GM12878 (cell line): ENCODE measurements around the gene NUCB1. TPM values are rescaled to one million over a fixed set of nuclear protein-coding genes. Genes with fewer than 3 reads are reported as not detected.

Experiments
- ATF3 ChIP-seq: IDR thresholded peaks from 2 replicates; pipeline ENCODE4 v1.6.1; 2011; ENCODE audit warnings: low read depth, mild to moderate bottlenecking, low read length, moderate library complexity, borderline replicate concordance; ENCODE audit errors: extremely low read depth
- BACH1 ChIP-seq: fragments of 450-650 bp; IDR thresholded peaks from 2 replicates; pipeline ENCODE4 v1.6.1; 2017; ENCODE audit warnings: mild to moderate bottlenecking, borderline replicate concordance
- BCL3 ChIP-seq: IDR thresholded peaks from 2 replicates; pipeline ENCODE4 v1.6.1; 2011; ENCODE audit warnings: borderline replicate concordance, low read depth, mild to moderate bottlenecking, moderate library complexity, low read length; ENCODE audit not compliant: insufficient read depth, poor library complexity, severe bottlenecking
- CBX5 ChIP-seq: sonication (generic); IDR thresholded peaks from 2 replicates; pipeline ENCODE4 v1.6.1; 2016; ENCODE audit warnings: low read depth, moderate library complexity, mild to moderate bottlenecking, inconsistent platforms
- ELK1 ChIP-seq: IDR thresholded peaks from 2 replicates; pipeline ENCODE4 v1.6.1; 2012; ENCODE audit warnings: low read depth, low read length, improper control_type of control experiment
- FOXK2 ChIP-seq: fragments of 450-650 bp; IDR thresholded peaks from 2 replicates; pipeline ENCODE4 v1.6.1; 2017; ENCODE audit warnings: mild to moderate bottlenecking, moderate library complexity
- HCFC1 ChIP-seq: fragments of 150-350 bp; IDR thresholded peaks from 2 replicates; pipeline ENCODE4 v1.6.1; 2014; ENCODE audit warnings: low read length
- HDAC2 ChIP-seq: fragments of 200-600 bp; sonication (generic); IDR thresholded peaks from 2 replicates; pipeline ENCODE4 v1.6.1; 2017
- IRF3 ChIP-seq: fragments of 450-650 bp; IDR thresholded peaks from 2 replicates; pipeline ENCODE4 v1.6.1; 2014; ENCODE audit warnings: mild to moderate bottlenecking
- NR2F1 ChIP-seq: fragments of 450-650 bp; conservative IDR thresholded peaks from 2 replicates; pipeline ENCODE4 v1.6.1; 2017; ENCODE audit warnings: mild to moderate bottlenecking
- PBX3 ChIP-seq: IDR thresholded peaks from 2 replicates; pipeline ENCODE4 v1.6.1; 2011; ENCODE audit warnings: mild to moderate bottlenecking, low read depth, low read length, moderate library complexity; ENCODE audit not compliant: insufficient replicate concordance
- RAD21 ChIP-seq: IDR thresholded peaks from 2 replicates; pipeline ENCODE4 v1.6.1; 2011; ENCODE audit warnings: mild to moderate bottlenecking, low read depth, low read length, moderate library complexity; ENCODE audit not compliant: insufficient read depth
- RFX5 ChIP-seq: IDR thresholded peaks from 2 replicates; pipeline ENCODE4 v1.6.1; 2011; ENCODE audit warnings: low read depth, low read length, improper control_type of control experiment
- SMARCA5 ChIP-seq: fragments of 450-650 bp; IDR thresholded peaks from 2 replicates; pipeline ENCODE4 v1.6.1; 2017; ENCODE audit warnings: mild to moderate bottlenecking
- SREBF1 ChIP-seq: IDR thresholded peaks from 2 replicates; pipeline ENCODE4 v1.6.1; 2012; ENCODE audit warnings: mild to moderate bottlenecking, low read length
- TARDBP ChIP-seq: IDR thresholded peaks from 2 replicates; pipeline ENCODE4 v1.6.1; 2016; ENCODE audit warnings: borderline replicate concordance
- TCF12 ChIP-seq: IDR thresholded peaks from 2 replicates; pipeline ENCODE4 v1.6.1; 2011; ENCODE audit warnings: low read depth, mild to moderate bottlenecking, low read length
- TCF3 ChIP-seq: IDR thresholded peaks from 2 replicates; pipeline ENCODE4 v1.6.1; 2012; ENCODE audit warnings: low read depth, mild to moderate bottlenecking, low read length, borderline replicate concordance; ENCODE audit not compliant: insufficient read depth
- USF1 ChIP-seq: IDR thresholded peaks from 2 replicates; pipeline ENCODE4 v1.6.1; 2011; ENCODE audit warnings: borderline replicate concordance, low read depth, mild to moderate bottlenecking, moderate library complexity, mixed read lengths, low read length; ENCODE audit not compliant: insufficient read depth; ENCODE audit errors: extremely low read length
- ZBTB11 ChIP-seq: fragments of 450-650 bp; formaldehyde crosslinking; IDR thresholded peaks from 2 replicates; pipeline ENCODE4 v1.5.0; 2022; ENCODE audit warnings: mild to moderate bottlenecking, missing genetic modification characterization
- polyA plus RNA-seq, 11 experiments: library from polyadenylated mRNA; depleted of rRNA in 4 of 11; unstranded in 6 of 11; stranded (reverse) in 5 of 11; fragments of >200 nt; fragmentation: Nextera tagmentation in 4 of 11; fragmentation: Illumina TruSeq in 1 of 11; extraction: Ambion mirVana in 4 of 11; extraction: Trizol in 1 of 11; gene quantifications; 1 replicate in 1 of 11; 2 replicates in 10 of 11; pipeline versions ENCODE4 v1.2.1 to v1.2.3, GENCODE V29; 2011 to 2016; ENCODE audit warnings: inconsistent platforms in 2 of 11, missing spikeins in 2 of 11, low read depth in 1 of 11
- total RNA-seq, 4 experiments: library from RNA; depleted of rRNA in 3 of 4; stranded (reverse); fragments of >200 nt in 3 of 4; fragmentation: Illumina TruSeq in 1 of 4; extraction: Trizol in 1 of 4; gene quantifications; 2 replicates each; pipeline versions ENCODE4 v1.2.1 to v1.2.3, GENCODE V29; 2013 to 2021

The NUCB1 gene
- total and polyA plus RNA-seq, 10 of the 15 experiments (the other 5 are each of a cell fraction or from before 2014, with no cell fraction given): 1.8 to 112 (median 44.5) TPM

- TF ChIP-seq TARDBP (peak; percentile 75; the same call in 1 of the 2 replicates), ELK1 (no peak), FOXK2 (no peak), RAD21 (0 out of 2 replicates have a peak, but pooled peaks have one; percentile 20), HCFC1 (peak; percentile 91), CBX5 (no peak), ATF3 (peak; percentile 100), PBX3 (peak; percentile 74), IRF3 (peak; percentile 90), HDAC2 (no peak), SMARCA5 (peak; percentile 53; the same call in 1 of the 2 replicates), ZBTB11 (CRISPR knock-in tag) (peak; percentile 80), RFX5 (no peak), USF1 (peak; percentile 100), NR2F1 (peak; percentile 74; the same call in 1 of the 2 replicates), SREBF1 (peak; percentile 70), TCF3 (peak; percentile 66; the same call in 1 of the 2 replicates), BCL3 (no peak), BACH1 (peak; percentile 86), TCF12 (peak; percentile 63; the same call in 1 of the 2 replicates)
Measured at GRCh38 chr19:48954595-48955307, 54.6 kb downstream of the NUCB1 start, which contains the start of gene BAX (continued).
